HG03457 (cell line): ENCODE data around the gene CDYL.
"Not testable (repeated sequence)": the region's sequence is repeated elsewhere in the genome, so short reads cannot be mapped to it uniquely, and the experiment has no call there.

Experiments
- ATAC-seq: cut with Tn5 transposase; IDR thresholded peaks from one replicate; pipeline ENCODE4 v1.9.1; 2021; ENCODE audit warnings: moderate number of reproducible peaks; ENCODE audit not compliant: unreplicated experiment

Gene CDYL

GRCh38 chr6:4979426-4979825, 203.2 kb downstream of the CDYL start:
- ATAC-seq = no peak

GRCh38 chr6:4981761-4982160, 205.6 kb downstream of the CDYL start:
- ATAC-seq = no peak

- no peak for ATAC-seq
These were observed 207.1 kb downstream of the CDYL start for GRCh38 chr6:4983322-4983721.

DNA sequence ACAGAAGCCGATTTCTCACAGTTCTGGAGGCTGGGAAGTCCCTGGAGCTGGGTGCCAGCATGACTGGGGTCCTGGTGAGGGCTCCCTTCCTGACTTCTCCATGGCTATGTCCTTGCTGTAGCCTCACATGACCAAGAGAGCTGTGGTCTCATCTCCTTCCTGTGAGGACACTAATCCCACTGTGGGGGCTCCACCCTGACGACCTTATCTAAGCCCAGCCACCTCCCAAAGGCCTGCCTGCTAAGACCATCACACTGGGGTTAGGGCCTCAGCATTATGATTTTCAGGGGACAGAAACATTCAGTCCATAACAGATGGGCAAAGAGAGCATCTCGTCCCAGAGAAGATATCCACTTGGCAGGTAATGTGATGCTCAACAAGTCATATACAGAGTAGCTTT, 210.8 kb downstream of the CDYL start:
- ATAC-seq = no peak

- ATAC-seq = no peak
These were observed 211.2 kb downstream of the CDYL start for GRCh38 chr6:4987432-4987831.

DNA sequence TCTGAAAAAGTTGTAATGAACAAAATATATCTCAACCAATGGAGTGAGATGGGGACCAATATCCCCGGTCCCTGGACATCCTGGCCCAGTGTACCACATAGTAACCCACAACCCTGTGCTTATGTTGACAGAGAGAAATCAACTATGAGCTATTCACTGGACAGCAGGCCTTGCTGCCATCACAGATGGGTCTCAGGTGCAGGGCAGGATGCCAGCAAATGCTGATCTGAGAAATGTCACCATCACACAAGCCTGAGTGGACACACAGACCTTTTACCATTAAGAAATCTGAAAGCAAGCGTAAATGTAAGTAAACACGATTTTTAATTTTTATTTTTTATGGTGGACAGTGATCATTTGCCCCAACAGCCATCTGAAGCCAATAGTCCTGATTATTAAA, 218.5 kb downstream of the CDYL start:
- no peak for ATAC-seq

- ATAC-seq = no peak
These were observed 221.7 kb downstream of the CDYL start for GRCh38 chr6:4997862-4998261.

GRCh38 chr6:4999586-4999985, 223.4 kb downstream of the CDYL start:
- ATAC-seq = no peak

DNA sequence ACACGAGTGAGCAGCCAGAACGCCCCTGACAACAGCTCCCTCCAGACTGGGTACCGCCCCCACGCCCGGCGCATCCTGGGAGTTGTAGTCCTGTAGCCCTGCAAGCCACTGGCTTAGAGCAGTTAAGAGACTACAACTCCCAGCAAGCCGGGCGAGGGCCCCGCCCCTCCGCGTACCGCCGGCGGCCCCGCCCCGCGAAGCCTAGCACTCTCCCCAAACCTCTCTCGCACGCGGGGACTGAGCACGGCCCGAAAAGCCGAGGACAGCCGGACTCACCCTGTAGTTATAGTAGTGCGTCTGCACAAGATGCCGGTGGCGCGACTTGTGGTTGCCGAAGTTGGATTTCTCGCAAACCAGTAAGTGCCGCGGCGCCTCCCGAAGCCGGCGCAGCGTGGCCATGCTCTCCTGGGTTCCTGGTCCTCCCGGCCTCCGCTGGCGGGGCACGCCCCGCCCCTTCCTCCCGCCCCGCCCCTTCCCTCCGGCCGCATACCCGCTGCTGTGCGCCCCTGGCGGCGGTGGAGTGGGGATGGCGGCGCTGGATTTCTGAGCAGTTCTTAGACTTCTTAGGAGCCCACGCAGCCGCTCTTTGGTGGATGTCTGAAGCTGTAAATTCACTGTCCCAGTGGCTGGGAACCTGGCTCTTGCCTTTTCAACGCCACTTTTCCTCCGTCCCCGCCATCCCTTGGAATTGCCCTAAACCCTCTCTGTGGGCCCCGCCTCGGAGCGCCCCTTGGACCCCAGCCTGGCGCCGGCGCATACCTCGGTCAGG, 227.6 kb downstream of the CDYL start, which contains the start of gene RPP40:
Gene RPP40 (minus strand): TSS at position 434 of the 769 bp plus-strand sequence. CDS start 35 bp downstream, at position 399.
- ATAC-seq = peak; percentile 95

GRCh38 chr6:5004373-5005037, 228.3 kb downstream of the CDYL start:
- ATAC-seq = no peak

GRCh38 chr6:5005038-5005433, 228.8 kb downstream of the CDYL start:
- not testable (repeated sequence) for ATAC-seq
